GM12892 (cell line): ENCODE measurements around the gene CCDC177.

Source experiments
- DNase-seq: peaks from one replicate; pipeline ENCODE4 v3.0.0; 2011; ENCODE audit not compliant: insufficient read length
- FAIRE-seq: peaks from 2 replicates; lab custom pipeline; 2011; peaks lifted over from hg19 to GRCh38; lab: Jason Lieb, UNC
- POLR2A ChIP-seq: IDR thresholded peaks from 2 replicates; pipeline ENCODE4 v1.6.1; 2011; ENCODE audit warnings: low read depth, low read length, control low read depth
- POLR2AphosphoS5 ChIP-seq: IDR thresholded peaks from 2 replicates; pipeline ENCODE4 v1.6.1; 2011; ENCODE audit warnings: low read depth, low read length, control low read depth
- TAF1 ChIP-seq: IDR thresholded peaks from 2 replicates; pipeline ENCODE4 v1.6.1; 2011; ENCODE audit warnings: low read depth, mild to moderate bottlenecking, control low read depth, low read length, borderline replicate concordance

The CCDC177 gene

GRCh38 chr14:69551511-69551910 lies 23.2 kb downstream of the CCDC177 start:
- DNase-seq (no peak), FAIRE-seq (no peak)
- no peak for TF ChIP-seq POLR2AphosphoS5
- no peak for TF ChIP-seq TAF1
- no peak for TF ChIP-seq POLR2A

GRCh38 chr14:69548566-69548965 lies 26.1 kb downstream of the CCDC177 start:
- no peak for FAIRE-seq

GRCh38 chr14:69547701-69548348 lies 26.8 kb downstream of the CCDC177 start:
- FAIRE-seq (no peak), DNase-seq (no peak)
- no peak for TF ChIP-seq POLR2A
- no peak for TF ChIP-seq POLR2AphosphoS5
- TF ChIP-seq TAF1, result no peak

More at GRCh38 chr14:69548566-69548965, 26.1 kb downstream of the CCDC177 start:
- TF ChIP-seq POLR2AphosphoS5 (no peak), TAF1 (no peak), POLR2A (no peak)
- DNase-seq, result no peak

- TF ChIP-seq TAF1, result no peak
- no peak for TF ChIP-seq POLR2AphosphoS5
- TF ChIP-seq POLR2A, result no peak
- no peak for DNase-seq
- peak; percentile 84 for FAIRE-seq
These were observed 31.1 kb downstream of the CCDC177 start for GRCh38 chr14:69543341-69544115.

GRCh38 chr14:69542311-69542710 lies 32.4 kb downstream of the CCDC177 start:
- no peak for FAIRE-seq
- TF ChIP-seq POLR2AphosphoS5, result no peak
- TF ChIP-seq POLR2A, result no peak
- no peak for TF ChIP-seq TAF1
- no peak for DNase-seq

GRCh38 chr14:69540654-69541335 lies 33.9 kb downstream of the CCDC177 start:
- TF ChIP-seq TAF1 (no peak), POLR2AphosphoS5 (no peak), POLR2A (no peak)
- DNase-seq (no peak), FAIRE-seq (no peak)

- FAIRE-seq (no peak), DNase-seq (no peak)
- TF ChIP-seq TAF1 (no peak), POLR2AphosphoS5 (no peak), POLR2A (no peak)
These were observed 34.9 kb downstream of the CCDC177 start for GRCh38 chr14:69539631-69540410.

- FAIRE-seq, result no peak
- DNase-seq, result no peak
- no peak for TF ChIP-seq TAF1
- no peak for TF ChIP-seq POLR2AphosphoS5
- no peak for TF ChIP-seq POLR2A
These were observed 35.9 kb downstream of the CCDC177 start for GRCh38 chr14:69538766-69539165.

GRCh38 chr14:69537900-69538299 lies 36.8 kb downstream of the CCDC177 start:
- FAIRE-seq (no peak), DNase-seq (no peak)
- TF ChIP-seq POLR2A, result no peak

GRCh38 chr14:69536971-69537370 lies 37.7 kb downstream of the CCDC177 start:
- DNase-seq, result no peak
- no peak for FAIRE-seq
- TF ChIP-seq TAF1, result no peak

GRCh38 chr14:69535230-69535848 lies 39.3 kb downstream of the CCDC177 start:
- no peak for TF ChIP-seq POLR2A
- DNase-seq (no peak), FAIRE-seq (no peak)
